ENCODE results near the gene FHOD1.

The FHOD1 gene

DNA sequence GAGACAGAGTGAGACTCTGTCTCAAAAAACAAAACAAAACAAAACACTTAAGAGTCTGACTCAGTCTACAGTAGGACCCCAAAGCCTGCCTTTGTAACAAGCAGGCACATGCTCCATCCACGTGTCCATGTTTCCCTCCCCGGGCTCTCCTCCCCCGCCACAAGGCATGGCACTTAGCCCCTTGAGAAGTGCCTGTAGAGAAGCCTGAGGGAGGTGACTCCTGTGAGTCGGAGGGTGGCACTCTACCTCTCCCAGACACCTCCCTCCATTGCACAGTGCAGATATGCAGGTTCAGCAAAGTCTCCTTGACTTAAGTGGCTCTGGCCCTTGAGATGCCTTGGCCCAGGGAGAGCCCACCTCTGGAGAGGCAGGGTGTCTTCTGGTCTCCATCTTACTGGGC, 6.8 kb downstream of the FHOD1 start:
- no peak overlapping the region for H3K27ac Mint-ChIP-seq
- CTCF ChIA-PET = no interaction called here
- DNase-seq = no peak
- no peak overlapping the region for H3K4me3 Mint-ChIP-seq
- peaks cover 23% of the 10 kb centered on the region for H3K36me3 Mint-ChIP-seq
- no peaks in the 10 kb centered on the region for H3K27me3 Mint-ChIP-seq
- H3K4me1 Mint-ChIP-seq = peaks cover 41% of the 10 kb centered on the region
- H3K9me3 Mint-ChIP-seq = no peaks in the 10 kb centered on the region

DNA sequence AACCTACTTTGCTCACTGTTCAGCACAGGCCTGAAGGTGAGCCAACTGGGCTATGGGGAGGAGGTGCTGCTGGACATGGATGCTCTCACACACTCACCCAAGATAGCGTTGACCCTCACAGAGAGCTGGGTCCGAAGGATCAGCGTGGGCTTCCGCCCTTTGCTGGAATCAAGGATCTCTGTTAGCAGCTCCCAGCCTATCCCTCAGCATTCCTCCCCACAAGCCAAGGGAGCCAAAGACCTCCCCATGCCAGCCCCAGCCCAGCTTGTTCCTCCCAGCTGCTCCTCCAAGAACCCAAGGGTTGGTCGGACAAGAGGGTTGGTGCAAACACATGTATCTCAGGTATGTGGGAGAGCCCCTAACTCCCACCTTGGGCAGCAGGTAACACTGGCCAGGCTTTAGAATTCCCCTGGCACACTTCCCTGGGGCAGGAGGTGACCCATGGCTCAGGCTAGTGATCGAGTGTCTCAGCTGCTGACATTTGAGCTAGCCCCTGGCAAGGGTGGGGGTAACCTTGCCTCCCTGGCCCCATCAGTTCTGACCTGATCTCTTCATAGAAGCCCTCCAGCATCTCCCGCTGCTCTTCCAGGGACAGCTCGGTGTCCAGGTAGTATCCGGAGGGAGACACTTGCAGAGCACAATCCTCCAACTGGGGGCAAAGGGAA, 8.3 kb downstream of the FHOD1 start:
- no peaks in the 10 kb centered on the region for H3K9me3 Mint-ChIP-seq
- peak overlapping the region; percentile 7 for H3K27ac Mint-ChIP-seq
- no peaks in the 10 kb centered on the region for H3K27me3 Mint-ChIP-seq
- peaks cover 25% of the 10 kb centered on the region for H3K4me1 Mint-ChIP-seq
- H3K4me3 Mint-ChIP-seq = no peak overlapping the region
- H3K36me3 Mint-ChIP-seq = peaks cover 25% of the 10 kb centered on the region
- CTCF ChIA-PET = interaction anchor here (2.2 kb wide), 1 partner anchor 12 kb away, joined by 6 read pairs; the partner anchor contains the start of gene TMEM208
- peak; percentile 3 for DNase-seq

DNA sequence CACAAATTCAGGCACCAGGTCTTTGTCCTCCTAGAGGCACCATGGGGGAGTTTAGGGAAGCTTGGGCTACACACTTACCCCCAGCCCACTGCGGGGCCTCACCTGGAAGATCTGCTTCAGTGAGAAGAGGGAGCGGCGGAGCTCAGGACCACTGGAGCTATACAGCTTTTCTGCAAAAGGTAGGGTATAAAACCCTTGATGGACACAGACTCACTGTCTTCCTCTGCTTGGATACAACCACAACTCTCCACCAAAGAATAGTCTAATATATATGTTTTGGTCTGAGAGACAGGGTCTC, 9.1 kb downstream of the FHOD1 start:
- no peak overlapping the region for H3K4me3 Mint-ChIP-seq
- H3K27ac Mint-ChIP-seq = no peak overlapping the region
- no peaks in the 10 kb centered on the region for H3K9me3 Mint-ChIP-seq
- H3K4me1 Mint-ChIP-seq = peaks cover 18% of the 10 kb centered on the region
- DNase-seq = no peak
- CTCF ChIA-PET = interaction anchor here (2.2 kb wide), 1 partner anchor 11 kb away, joined by 6 read pairs; the partner anchor contains the start of gene TMEM208
- H3K36me3 Mint-ChIP-seq = peaks cover 30% of the 10 kb centered on the region
- no peaks in the 10 kb centered on the region for H3K27me3 Mint-ChIP-seq

DNA sequence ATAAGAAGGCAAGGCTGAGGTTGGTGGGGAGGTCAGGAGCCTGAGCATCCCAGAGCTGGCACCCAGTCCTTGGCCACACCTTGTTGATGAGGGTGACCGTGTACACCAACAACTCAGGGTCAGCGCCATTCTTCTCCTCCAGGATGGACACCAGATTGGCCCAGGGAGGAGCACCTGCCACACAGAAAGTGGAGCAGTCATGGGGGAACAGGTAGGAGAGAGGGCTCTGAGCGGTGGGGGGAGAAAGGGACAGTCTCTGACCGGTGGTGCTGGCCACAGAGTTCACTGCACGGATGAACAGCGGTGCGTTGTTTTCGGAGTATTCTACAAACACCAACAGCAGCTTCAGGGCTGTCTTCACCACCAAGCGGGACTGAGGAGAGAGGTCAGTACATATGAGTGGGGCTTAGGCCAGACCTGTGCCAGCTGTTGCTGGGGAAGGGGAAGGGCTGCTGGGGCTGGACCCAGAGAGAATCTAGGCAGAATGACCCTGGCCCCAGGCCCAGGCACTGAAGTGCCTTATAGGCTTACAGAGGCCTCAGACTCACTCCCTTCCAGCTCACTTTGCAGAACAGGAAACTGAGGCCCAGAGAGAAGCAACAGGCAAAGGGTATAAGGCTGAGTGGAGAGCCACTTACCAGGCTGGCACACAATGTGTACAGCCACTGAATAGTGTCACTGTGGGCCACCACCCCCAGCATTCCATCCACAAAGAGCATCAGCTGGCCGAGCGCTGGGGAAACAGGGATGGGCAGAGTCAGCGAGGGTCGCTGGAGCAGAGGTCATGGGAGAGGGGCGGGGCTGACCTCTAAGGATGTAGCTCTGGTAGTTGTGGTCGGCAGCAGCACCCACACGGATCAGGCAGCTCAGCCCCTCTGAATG, 9.6 kb downstream of the FHOD1 start:
- Mint-ChIP-seq H3K36me3 (peaks cover 32% of the 10 kb centered on the region), H3K4me1 (peaks cover 17% of the 10 kb centered on the region), H3K27me3 (no peaks in the 10 kb centered on the region), H3K9me3 (no peaks in the 10 kb centered on the region), H3K4me3 (no peak overlapping the region), H3K27ac (peak overlapping the region; percentile 19)
- no peak for DNase-seq
- CTCF ChIA-PET = interaction anchor here (2.2 kb wide), 1 partner anchor 10 kb away, joined by 6 read pairs; the partner anchor contains the start of gene TMEM208

DNA sequence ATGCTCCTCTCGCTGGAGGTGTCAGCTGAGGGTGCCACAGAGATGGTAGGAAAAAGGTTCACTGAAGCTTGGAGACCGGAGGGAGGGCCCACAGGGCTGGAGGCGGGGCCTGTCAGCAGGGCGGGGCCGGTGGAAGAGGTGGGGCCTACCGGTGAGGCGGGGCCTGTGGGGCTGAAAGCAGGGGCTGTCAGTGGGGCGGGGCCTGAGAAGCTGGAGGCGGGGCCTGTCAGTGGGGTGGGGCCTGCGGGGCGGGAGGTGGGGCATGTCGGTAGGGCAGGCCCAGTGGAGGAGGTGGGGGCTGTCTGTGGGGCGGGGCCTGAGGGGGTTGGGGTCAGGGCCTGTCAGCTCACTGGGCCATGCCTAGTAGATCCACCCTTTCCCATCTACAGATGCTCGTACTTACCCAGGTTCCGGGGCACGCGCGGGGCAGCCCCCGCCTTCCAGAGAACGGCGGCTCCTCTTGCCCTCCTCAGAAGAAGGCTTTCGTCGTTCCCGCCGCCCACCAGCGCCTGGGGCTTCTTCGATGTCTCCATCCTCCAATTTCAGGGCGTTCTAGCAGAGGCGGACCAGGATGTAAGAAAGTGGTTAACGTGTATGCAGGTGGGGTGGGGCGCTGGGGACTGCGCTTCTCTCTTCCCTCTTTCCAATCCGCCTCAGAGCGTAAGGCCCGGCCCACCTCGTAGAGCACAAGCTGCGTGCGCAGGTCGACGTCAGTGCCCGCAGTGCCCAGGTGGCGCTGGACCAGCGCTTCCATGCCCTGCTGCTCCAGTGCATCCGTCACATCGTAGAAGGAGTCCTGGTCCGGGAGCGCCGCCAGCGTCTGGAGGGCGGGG, 10.5 kb downstream of the FHOD1 start:
- H3K9me3 Mint-ChIP-seq = no peaks in the 10 kb centered on the region
- CTCF ChIA-PET = no interaction called here
- peaks cover 29% of the 10 kb centered on the region for H3K36me3 Mint-ChIP-seq
- no peaks in the 10 kb centered on the region for H3K27me3 Mint-ChIP-seq
- H3K27ac Mint-ChIP-seq = peak overlapping the region; percentile 89
- peak; percentile 80 for DNase-seq
- peak overlapping the region; percentile 47 for H3K4me3 Mint-ChIP-seq
- peaks cover 14% of the 10 kb centered on the region for H3K4me1 Mint-ChIP-seq

DNA sequence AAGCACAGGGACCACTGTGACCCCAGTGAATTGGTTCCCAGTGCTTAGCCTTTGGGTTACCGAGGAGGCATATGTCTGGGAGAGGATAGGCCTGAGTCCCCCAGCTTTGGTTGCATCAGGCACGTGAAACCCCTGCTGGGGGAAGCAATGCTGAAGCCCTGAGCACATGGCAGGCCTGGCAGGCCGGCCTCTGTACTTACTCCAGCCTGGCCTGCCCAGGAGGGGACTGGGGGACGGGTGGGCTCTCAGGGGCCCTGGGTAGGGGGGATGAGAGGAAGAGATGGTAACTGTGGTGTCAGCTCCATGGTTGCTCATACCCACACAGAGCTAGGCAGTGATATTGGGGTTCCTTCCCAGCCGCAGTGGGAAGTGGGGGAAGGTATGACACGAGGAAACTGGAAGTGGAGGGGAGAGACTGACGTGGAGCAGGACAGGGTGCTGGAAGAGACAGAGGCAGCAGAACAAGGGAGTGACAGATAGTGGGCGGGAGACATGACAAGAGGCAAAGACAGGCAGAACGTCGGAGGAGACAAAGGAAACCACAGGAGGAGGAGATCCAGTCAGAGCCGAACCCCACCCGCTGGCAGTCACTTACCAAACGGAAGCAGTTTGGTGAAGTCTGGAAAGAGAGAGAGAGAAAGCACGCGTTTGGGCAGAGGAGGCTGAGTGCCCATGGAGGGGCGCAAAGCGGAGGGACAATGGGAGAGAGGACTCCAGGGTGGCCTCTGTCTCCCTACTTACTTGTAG, 11.3 kb downstream of the FHOD1 start:
- H3K27me3 Mint-ChIP-seq = no peaks in the 10 kb centered on the region
- H3K36me3 Mint-ChIP-seq = peaks cover 28% of the 10 kb centered on the region
- H3K9me3 Mint-ChIP-seq = no peaks in the 10 kb centered on the region
- CTCF ChIA-PET = interaction anchor here (1.1 kb wide), 1 partner anchor 8 kb away, joined by 3 read pairs; no protein-coding TSS in a partner anchor
- DNase-seq = peak; percentile 37
- H3K4me3 Mint-ChIP-seq = peak overlapping the region; percentile 47
- peaks cover 8% of the 10 kb centered on the region for H3K4me1 Mint-ChIP-seq
- peak overlapping the region; percentile 89 for H3K27ac Mint-ChIP-seq

DNA sequence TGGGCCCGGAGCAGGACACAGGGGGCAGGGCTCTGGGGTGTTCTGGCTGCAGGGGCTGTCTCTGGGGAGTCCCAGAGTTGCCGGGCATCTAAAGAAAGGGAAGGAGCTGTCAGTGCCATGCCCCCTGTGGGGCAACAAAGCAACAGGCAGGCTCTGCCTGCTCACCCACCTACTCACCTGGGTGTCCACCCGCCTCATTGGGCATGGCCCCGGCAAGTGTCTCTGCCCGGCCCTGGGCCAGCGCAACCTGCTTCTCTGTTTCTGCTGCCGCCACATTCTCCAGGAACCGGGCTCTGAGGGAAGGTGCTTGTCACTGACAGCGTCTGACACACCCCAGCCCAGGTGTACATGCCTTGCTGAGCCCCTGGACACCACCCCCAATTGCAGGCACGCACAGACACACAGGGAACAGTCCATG, 13.1 kb downstream of the FHOD1 start:
- Mint-ChIP-seq H3K36me3 (peaks cover 29% of the 10 kb centered on the region), H3K9me3 (no peaks in the 10 kb centered on the region), H3K4me3 (no peak overlapping the region), H3K27ac (peak overlapping the region; percentile 55), H3K4me1 (peaks cover 5% of the 10 kb centered on the region), H3K27me3 (no peaks in the 10 kb centered on the region)
- CTCF ChIA-PET = no interaction called here
- DNase-seq = no peak

DNA sequence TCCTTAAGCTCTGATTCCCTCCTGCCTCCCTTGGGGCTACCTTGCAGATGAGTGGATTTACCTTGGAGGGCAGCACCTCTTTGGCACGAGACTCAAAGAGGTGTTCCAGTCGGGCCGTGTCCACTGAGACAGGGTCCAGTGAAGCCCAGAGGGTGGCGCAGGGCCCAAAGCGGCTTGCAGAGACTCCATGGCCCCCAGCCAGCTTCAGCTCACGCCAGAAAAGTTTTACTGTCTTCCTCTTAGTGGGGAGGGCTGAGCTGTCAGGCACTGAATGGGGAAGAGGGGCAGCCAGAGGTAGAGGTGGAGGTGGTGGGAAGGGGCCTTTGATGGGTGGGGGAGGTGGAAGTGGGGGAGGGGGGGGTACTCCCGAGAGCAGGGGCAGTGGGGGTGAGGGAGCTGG, 13.7 kb downstream of the FHOD1 start:
- H3K4me1 Mint-ChIP-seq = peaks cover 5% of the 10 kb centered on the region
- H3K27ac Mint-ChIP-seq = no peak overlapping the region
- no peak for DNase-seq
- no peaks in the 10 kb centered on the region for H3K27me3 Mint-ChIP-seq
- peaks cover 35% of the 10 kb centered on the region for H3K36me3 Mint-ChIP-seq
- CTCF ChIA-PET = no interaction called here
- H3K9me3 Mint-ChIP-seq = no peaks in the 10 kb centered on the region
- no peak overlapping the region for H3K4me3 Mint-ChIP-seq

DNA sequence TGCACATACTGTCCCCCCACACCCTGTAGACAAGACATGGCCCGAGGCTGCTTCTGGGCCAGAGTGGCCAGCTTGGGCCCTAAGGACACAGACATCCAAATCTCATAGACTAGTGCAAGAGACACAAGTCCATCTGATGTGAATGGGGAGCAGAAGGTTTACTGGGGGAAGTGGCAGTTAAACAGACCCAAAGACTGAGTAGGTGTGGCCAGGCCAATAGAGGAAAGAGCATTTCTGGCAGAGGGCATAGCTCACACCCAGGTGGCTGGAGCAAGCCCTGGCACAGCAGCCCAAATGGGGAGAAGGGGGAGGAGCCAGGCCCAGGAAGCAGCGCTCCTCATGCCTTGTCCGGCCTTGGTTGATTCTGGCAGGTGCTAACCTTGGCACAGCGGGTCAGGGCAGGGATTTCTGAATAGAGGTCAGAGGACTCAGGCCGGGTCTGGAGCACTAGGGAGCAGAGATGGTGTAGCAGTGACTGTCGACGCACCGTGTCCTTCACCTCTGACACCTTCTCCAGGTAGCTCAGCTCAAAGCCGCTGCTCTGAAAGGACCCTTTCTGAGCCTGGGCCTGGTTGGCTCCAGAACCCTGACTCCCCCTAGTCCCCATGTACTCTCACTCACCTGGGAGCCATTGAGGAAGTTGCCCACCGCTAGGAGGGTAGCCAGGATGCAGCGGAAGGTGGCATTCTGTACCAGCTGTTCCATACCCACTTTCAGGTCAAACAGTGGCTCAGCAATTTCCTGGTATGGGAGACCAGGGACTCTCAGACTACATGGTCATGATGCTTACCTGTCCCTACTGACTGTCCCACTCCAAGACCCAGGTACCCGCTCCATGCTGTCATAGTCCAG, 16.2 kb downstream of the FHOD1 start:
- no peaks in the 10 kb centered on the region for H3K9me3 Mint-ChIP-seq
- no peak overlapping the region for H3K27ac Mint-ChIP-seq
- H3K4me1 Mint-ChIP-seq = peaks cover 24% of the 10 kb centered on the region
- no peak for DNase-seq
- peaks cover 25% of the 10 kb centered on the region for H3K36me3 Mint-ChIP-seq
- CTCF ChIA-PET = no interaction called here
- H3K4me3 Mint-ChIP-seq = no peak overlapping the region
- H3K27me3 Mint-ChIP-seq = no peaks in the 10 kb centered on the region

DNA sequence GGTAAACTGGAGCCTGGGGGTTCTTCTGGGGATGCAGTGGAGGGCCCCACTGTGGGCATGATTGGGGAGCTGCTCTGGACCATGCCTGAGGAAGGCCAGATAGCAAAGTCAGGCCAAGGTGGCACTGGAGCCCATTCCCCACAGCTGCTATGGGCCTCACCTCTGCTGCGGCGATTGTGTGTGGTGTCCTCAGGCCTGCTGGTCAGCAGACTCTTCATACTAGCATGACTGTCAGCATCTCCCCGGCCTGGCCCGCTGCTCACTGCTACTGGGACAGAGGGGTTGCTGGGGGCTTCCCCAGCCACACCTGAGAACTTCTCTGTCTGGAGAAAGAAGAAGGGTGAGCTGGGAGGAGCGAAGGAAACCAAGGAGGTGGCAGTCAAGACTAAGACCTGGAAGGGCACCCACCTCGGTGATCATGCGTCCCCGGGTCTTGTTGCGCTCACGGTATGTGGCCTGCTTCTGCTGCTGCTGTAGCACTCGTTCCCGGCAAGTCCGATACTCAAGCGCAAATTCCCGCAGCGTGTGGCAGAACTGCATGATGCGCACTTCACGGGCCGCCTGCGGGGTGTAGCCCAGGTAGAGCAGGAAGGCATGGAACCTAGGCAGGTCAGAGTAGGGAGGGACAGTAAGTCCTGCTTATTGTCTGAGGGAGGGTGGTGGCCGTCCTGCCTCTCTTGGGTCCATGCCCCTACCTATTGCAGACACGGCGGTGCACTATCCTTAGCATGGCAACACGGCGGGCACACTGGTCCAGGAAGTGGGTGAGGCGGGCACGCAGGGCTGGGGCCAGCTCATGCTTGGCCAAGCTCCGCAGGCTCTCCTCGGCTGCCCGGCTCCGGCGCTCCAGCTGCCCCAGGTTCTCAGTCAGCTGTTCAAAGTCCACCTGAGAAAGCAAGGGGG, 17.1 kb downstream of the FHOD1 start:
- Mint-ChIP-seq H3K9me3 (no peaks in the 10 kb centered on the region), H3K4me3 (peak overlapping the region; percentile 23), H3K4me1 (peaks cover 32% of the 10 kb centered on the region), H3K36me3 (peaks cover 24% of the 10 kb centered on the region), H3K27me3 (no peaks in the 10 kb centered on the region), H3K27ac (no peak overlapping the region)
- no peak for DNase-seq
- CTCF ChIA-PET = no interaction called here

DNA sequence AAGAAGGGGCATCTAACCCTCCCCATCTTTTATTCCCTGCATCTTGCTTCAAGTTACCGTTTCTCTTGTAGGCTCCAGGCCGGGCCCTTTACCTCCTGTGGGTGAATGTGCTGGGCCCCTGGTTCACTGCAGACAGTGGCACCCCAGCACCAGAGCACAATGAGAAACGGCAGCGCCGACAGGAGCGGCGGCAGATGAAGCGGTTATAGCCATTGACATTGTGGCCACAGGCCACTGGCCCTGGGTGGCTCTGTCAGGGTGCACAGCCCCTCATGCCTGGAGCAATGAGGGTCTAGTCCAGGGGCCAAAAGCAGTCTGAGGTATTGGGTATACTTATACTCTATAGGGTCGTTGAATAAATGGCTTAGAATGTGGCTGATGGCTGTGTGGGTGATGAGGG, 18.4 kb downstream of the FHOD1 start:
- peak overlapping the region; percentile 52 for H3K4me3 Mint-ChIP-seq
- no peak for DNase-seq
- CTCF ChIA-PET = interaction anchor here (3.7 kb wide), 1 partner anchor 17 kb away, joined by 34 read pairs; the partner anchor contains the start of gene FHOD1
- H3K36me3 Mint-ChIP-seq = peaks cover 22% of the 10 kb centered on the region
- no peaks in the 10 kb centered on the region for H3K9me3 Mint-ChIP-seq
- H3K27me3 Mint-ChIP-seq = no peaks in the 10 kb centered on the region
- peaks cover 44% of the 10 kb centered on the region for H3K4me1 Mint-ChIP-seq
- H3K27ac Mint-ChIP-seq = peak overlapping the region; percentile 45

DNA sequence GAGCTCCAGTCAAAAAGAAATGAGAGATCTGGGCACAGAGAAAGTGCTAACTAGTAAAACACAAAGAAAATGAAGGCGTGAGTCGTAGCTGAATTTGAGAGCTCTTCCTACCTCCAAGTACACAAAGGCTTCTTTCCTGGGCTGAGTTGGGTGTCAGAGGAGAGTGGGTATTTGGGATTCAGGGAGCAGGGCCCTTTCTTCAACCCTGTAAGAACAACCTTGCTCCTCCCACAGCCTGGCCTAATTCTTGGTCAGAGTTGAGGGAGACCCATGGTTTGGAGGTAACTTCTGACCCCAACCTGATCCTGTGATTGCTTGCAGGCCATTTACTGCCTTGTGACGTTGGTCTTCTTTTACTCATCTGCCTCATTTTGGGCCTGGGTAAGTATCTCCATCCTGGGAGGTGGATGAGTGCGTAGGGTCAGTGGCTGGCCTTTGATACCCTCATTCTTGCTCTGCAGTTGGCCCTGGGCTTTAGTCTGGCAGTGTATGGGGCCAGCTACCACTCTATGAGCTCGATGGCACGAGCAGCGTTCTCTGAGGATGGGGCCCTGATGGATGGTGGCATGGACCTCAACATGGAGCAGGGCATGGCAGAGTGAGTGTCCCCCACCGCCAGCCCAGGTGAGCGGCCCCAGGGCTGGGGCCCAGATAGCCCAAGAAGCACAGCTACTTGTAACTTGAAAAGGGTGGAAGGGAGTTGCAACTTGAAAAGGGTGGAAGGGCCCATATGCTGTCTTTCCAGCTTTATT, 19.1 kb downstream of the FHOD1 start:
- H3K27me3 Mint-ChIP-seq = no peaks in the 10 kb centered on the region
- peaks cover 50% of the 10 kb centered on the region for H3K4me1 Mint-ChIP-seq
- peak overlapping the region; percentile 92 for H3K27ac Mint-ChIP-seq
- H3K4me3 Mint-ChIP-seq = peak overlapping the region; percentile 97
- no peak for DNase-seq
- CTCF ChIA-PET = interaction anchor here (0.9 to 3.7 kb wide), 4 partner anchors 7 to 50 kb away, joined by 3 to 34 read pairs (median 4); partner anchors contain the start of gene FHOD1
- no peaks in the 10 kb centered on the region for H3K9me3 Mint-ChIP-seq
- peaks cover 17% of the 10 kb centered on the region for H3K36me3 Mint-ChIP-seq

All from activated naive CD4-positive, alpha-beta T cell treated with anti-CD3 and anti-CD28 coated beads, Interleukin-2, amount 10 ng/mL, durations not matched to agents 7 days and 5 days (primary cell).